HL-60/S4 (cell line): ENCODE data around the gene LCN10.
"Not testable (repeated sequence)": the region's sequence is repeated elsewhere in the genome, so short reads cannot be mapped to it uniquely, and the experiment has no call there.

Experiments used
- in situ Hi-C: fragments of 300-500 bp; cut with MboI; formaldehyde crosslinking; loops from 2 replicates; pipeline ENCODE4 v1.14.3; 2022; ENCODE audit warnings: low sequenced_read_pairs

Gene LCN10

DNA sequence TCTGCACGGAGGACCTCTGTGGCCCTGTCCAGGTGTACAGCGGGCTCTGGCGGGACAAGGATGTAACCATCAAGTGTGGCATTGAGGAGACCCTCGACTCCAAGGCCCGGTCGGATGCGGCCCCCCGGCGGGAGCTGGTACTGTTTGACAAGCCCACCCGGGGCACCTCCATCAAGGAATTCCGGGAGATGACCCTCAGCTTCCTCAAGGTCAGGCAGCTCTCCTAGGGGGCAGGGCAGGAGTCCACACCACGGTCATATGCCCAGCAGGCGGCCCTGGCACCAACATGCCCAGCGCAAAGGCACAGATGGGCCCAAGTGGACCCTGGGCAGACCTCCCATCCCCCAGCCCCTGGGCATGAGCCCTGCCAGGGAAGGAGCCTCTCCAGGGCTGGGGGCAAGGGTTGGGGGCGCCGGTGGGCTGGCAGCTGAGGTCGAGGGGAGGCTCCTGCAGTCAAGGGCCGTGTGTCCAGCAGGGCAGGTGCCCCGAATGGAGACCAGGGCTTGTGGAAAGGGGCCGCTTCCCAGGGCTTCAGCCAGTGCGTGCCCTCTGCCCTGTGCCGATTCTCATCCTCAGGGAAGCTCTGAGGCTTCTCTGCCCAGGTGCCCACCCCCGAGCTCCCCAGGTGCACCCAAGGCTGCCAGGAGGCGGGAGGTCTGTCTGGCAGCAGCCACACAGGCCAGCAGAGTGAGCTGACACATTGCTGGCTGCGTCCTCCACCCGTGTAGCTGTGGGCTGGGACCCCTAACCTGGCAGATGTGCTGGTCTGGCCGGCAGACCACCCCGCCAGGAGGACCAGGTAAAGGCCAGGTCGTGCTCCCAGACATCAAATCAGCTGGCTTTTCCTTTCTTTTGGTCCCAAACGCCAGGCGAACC lies 20.4 kb downstream of the LCN10 start:
- in situ Hi-C loops = no loop called here

DNA sequence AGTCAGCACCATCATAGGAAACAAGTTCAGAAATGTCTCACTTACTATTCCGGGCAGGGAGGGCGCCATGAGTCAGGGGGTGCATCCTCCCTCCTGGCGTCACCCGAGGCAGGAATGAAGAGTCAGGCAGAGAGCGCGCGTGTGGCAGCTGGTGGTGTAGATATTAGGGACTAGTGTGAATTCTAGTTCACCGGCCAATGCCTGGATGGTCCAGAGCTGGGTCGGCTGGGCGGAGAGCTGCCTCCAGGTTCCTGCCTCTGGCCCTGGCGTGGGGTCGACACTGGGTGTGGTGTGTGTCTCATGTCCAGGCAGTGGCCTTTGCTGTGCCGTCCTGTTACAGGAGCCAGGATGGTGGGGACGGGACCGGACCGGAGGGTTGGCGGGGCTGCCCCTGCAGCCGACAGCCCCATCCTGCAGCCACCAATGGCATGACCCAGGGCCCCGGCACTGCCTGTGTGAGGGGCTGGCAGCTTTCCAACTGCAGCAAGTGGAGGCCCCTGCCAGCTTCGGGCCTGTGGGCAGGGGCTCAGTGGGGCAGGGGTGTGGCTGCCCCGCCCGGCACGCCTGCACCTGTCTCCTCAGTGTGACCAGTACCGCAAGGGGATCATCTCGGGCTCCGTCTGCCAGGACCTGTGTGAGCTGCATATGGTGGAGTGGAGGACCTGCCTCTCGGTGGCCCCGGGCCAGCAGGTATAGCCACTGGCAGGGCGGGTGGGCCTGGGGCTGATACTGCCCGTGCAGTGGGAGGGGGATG lies 21.2 kb downstream of the LCN10 start:
- in situ Hi-C loops = no loop called here

DNA sequence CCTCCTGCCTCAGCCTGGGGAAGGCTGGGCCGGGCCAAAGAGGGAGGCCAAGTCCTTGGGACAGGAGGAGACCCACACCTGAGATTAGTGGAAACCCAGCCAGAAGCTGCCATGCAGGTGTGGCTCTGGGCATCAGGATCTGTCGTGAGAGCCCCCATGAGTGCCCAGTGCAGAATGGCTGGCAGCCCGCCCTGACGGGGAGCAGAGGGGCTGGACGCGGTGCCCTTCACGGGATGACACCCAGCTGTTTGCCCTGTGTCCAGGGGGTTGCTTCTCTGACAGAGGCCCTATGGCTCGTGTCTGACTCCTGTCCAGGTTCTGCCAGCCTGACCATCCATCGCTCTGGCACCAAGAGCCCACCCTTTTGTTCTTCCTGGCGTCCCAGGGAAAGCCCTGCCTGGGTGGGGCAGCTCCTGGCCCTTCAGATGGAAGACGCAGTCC lies 21.8 kb downstream of the LCN10 start:
- in situ Hi-C loops = no loop called here

GRCh38 chr9:136720251-136720897 lies 22.4 kb downstream of the LCN10 start:
- in situ Hi-C loops = no loop called here

DNA sequence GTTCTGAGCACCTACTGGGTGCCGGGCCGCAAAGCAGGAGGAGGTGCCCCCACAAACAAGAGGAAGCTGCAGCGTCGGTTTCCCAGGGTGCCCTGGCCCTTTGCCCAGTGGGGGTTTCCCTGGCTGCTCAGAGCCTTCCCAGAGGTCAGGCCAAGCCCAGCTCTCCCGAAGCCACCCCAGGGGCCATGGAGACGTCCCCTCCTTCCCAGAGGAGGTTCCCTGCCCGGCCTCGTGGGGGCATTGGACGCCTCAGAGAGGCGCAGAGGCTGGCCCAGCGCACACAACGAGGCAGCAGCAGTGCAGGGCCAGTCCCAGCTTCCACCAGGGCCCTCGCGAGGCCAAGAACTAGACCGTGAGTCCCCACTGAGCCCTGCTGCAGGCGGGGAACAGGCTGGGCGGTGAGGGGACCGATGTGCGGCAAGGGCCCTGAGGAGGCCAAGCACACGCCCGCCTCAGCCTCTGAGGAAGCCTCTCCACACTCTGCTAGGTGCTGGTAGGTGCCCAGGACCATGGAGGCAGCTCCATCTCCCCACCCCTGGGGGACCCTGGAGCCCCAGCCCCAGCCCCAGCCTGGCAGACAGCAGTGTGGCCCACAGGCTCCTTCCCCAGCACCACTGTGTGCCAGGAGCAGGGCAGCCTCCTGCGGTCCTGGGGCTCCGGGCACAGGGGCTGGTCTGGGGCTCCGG lies 23.4 kb downstream of the LCN10 start:
- in situ Hi-C loops = no loop called here

- in situ Hi-C loops = no loop called here
Measured at GRCh38 chr9:136718345-136719194, 24.2 kb downstream of the LCN10 start.

- in situ Hi-C loops = no loop called here
Measured at GRCh38 chr9:136717399-136717798, 25.3 kb downstream of the LCN10 start.

DNA sequence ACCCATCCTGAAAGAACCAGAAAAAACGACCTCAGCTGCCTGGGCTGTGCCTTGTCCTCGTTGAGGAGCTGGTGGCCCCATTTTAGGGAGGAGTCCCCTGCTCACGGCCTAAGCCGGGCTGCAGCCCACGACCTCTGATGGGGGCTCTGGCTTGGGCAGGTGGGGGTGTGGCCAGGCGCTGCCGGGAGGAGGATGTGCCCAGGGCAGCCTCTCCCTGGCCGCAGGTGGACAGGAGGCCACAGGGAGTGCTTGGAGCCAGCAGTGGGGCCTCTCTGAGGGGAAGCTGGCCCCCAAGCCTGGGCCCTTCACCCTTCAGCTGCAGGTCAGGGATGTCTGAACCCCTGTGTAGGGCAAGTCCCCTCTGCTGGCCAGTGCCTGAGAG lies 27.9 kb downstream of the LCN10 start:
- in situ Hi-C loops = no loop called here

DNA sequence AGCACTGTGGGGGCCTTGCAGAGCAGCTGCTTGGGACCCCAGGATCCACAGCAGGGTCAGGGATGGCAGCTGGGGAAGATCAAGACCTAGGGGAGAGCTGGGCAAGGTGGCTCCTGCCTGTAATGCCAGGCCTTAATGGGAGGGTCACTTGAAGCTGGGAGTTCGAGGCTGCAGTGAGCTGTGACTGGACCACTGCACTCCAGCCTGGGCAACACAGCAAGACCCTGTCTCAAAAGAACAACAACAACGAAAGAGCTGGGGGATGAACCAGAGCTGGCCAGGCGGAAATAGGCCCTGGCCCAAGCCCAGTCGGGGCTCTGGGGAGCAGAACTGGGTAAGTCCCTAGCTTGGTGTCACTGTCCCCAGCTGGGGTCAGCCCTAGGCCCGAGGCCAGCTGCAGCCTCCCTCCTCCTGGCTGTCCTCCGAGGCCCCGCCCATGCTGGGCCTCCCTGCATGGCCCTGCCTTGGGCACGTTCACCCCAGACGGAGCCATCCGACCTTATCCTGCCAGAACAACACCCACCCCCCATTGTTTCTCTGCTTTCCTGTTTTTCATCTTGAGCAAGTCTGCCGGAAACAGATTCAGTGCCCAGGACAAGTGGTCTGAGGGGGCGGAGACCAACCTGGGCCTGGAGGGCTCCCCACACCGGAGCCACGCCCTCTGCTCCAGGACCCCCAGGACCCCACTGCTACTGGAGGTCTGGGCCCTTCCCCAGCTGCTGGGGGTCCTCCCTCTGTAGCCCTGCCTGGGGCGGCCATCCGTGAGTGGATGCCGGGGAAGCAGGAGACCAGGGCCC lies 28.4 kb downstream of the LCN10 start:
- in situ Hi-C loops = no loop called here

GRCh38 chr9:136713550-136713949 lies 29.2 kb downstream of the LCN10 start:
- in situ Hi-C loops = no loop called here

GRCh38 chr9:136712690-136713544 lies 29.8 kb downstream of the LCN10 start:
- in situ Hi-C loops = no loop called here

DNA sequence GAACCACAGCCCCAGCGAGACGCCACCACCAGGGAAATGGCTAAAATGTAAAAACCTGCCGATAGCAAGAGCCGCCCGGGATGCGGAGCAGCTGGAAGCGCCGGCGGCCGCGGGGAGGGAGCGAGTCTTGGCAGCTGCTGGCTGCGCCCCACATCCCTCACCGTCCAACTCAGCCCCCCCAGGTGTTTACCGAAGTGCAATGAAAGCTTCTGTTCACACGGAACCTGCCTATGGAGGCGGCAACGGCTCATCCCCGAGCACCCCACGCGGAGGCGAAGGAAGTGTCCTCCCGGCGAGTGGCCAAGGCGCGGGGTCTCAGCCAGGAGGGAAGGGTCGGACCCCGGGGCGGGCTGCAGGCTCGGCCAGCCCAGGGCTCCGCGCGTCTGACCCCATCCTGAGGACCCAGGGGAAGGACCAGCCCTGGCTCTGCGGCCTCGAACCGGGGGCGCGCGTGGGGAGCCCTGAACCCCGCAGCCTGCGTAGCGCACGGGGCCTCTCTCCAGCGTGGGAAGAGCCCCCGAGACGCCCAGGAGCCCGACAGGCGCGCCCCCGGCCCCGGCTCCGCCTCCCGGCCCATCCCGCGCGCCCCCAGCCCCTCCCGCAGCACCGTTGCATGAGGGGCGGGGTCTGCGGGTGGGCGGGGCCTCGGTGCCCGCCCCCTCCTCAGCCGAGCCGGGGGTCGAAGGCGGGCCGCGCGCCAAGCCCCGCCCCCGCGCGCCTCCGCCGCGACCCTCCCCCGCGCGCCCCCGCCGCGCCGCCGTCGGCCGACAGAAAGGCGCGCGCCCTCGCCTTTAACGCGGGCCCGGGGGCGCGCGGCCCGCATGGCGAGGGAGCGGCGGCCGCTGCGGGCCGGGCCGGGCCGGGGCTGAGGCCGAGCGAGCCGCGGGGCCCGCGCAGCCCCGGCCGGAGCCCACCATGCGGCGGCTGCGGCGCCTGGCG lies 30.7 kb downstream of the LCN10 start, which contains the start of gene DIPK1B:
DIPK1B (plus strand) TSS at position 822 of the 939 bp plus-strand sequence; CDS start at position 916, 94 bp downstream.
- in situ Hi-C loops = no loop called here

DNA sequence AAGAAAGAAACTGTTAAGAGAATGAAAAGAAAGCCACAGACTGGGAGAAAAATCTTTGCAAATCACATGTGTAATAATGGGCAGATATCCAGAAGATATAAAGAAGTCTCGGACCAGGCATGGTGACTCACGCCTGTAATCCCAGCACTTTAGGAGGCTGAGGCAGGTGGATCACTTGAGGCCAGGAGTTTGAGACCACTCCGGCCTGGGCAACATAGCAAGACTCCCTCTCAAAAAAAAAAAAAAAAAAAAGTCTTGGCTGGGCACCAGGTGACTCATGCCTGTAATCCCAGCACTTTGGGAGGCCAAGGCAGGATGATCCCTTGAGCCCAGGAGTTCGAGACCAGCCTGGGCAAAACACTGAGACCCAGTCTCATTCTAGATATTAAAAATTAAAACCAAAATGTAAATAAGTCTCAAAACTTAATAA lies 31.5 kb downstream of the LCN10 start:
- in situ Hi-C loops = not testable (repeated sequence)

DNA sequence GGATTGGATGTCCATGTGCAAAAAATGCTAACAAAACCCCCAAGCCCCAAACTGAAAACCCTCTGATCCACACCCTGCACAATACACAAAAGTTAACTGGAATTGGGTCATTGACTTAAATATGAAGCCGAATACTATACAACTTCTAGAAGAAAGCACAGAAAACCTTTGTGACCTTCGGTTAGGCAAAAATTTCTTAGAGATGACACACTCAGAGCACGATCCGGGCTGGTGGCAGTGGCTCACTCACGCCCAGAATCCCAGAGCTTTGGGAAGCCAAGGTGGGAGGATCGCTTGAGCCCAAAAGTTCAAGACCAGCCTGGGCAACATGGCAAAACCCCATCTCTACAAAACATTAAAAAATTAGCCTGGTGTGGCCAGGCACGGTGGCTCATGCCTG lies 32.2 kb downstream of the LCN10 start:
- in situ Hi-C loops = no loop called here

GRCh38 chr9:136709454-136710109 lies 33.2 kb downstream of the LCN10 start:
- in situ Hi-C loops = no loop called here

DNA sequence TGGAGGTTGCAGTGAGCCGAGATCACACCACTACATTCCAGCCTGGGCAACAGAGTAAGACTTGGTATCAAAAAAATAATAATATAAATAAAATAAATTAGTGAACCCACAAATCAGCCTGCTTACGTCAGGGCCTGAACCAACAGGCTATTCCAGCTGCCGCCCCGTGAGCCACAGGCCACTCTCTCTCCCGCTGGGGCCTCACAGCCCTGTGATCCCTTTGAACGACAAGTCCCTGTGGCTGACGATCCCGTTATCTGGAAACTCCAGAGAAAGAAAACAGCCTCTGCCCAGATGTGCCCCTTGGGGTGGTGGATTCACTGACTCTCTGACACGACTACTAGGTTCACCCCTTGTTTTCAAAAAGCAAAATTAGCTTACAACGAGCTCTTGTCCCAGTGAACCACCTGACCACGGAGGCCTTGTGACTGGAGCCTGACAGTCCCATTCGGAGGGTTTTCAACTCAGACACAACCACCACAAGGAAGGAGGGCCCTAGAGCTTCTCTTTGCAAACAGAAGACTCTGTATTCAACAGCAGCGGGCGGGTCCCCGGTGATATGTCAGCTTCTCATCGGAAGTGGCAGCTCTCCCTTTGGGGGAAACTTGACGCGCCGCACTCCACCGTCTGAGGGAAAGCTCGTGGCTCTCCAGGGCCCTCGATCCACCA lies 34.8 kb downstream of the LCN10 start:
- in situ Hi-C loops = no loop called here
